Measurements from ENCODE around the gene PHLPP1.
A peak's percentile ranks its signal among the peaks of the same experiment; 100 is the strongest.
"Not testable (repeated sequence)": the region's sequence is repeated elsewhere in the genome, so short reads cannot be mapped to it uniquely, and the experiment has no call there.

Gene PHLPP1

GRCh38 chr18:62715436-62715758, at the start of gene PHLPP1:
Gene PHLPP1 (plus strand): TSS chr18:62715541. CDS start chr18:62715684, 143 bp downstream.
- DNase-seq, result no peak

DNA sequence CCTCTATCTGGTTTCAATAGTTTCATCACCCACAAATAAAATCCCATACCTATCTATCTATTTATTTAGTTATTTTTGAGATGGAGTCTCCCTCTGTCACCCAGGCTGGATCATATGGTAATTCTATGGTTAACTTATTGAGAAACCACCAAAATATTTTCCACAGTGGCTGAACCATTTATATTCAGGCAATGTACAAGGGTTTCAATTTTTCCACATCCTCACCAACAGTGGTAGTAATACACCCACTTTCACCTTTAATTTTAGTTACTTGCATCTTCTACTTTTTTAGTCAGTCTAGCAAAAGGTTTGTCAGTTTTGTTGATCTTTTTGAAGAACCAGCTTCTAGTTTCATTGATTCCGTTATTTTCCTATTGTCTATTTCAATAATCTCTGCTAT, 46.1 kb upstream of the PHLPP1 start:
- no peak for DNase-seq

DNA sequence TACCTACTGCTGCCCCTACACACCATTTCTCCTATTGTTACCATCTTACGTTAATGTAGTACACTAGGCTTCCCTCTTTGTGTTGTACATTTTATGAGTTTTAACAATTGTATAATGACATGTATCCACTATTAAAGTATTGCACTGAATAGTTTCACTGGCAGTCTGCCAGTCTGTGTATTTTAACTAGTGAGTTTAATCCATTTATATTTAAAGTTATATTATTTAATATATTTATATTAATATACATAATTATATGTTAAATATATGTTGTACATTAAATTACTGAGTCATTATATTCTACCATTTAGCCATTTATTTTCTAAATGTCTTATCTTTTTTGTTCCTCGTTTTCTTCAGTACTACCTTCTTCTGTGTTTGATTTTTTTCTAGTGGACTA, 44.8 kb upstream of the PHLPP1 start:
- DNase-seq, result no peak

- DNase-seq, result no peak
Measured at GRCh38 chr18:62672600-62672999, 42.7 kb upstream of the PHLPP1 start.

GRCh38 chr18:62678847-62679485, 36.4 kb upstream of the PHLPP1 start:
- no peak for DNase-seq

DNA sequence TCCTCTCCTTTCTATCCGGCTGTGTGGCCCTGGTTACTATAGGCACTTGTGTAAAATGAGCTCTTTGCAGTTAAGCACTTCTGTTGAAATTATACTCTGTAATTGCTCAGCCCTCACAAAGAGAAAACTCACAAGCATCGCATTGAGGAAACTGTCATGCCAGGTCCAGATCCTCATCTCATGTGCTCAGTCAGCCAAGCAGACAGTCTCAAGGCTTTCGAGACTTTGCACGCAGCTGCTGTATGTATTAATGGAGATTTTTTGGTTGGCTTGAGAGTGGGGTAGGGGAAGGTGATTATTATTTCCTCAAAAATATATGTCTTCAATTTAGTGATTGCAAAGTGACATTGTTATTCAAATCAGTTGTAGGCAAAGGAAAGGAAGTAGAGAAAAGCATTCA, 33.0 kb upstream of the PHLPP1 start:
- DNase-seq, result no peak

GRCh38 chr18:62683935-62684334, 31.4 kb upstream of the PHLPP1 start:
- no peak for DNase-seq

DNA sequence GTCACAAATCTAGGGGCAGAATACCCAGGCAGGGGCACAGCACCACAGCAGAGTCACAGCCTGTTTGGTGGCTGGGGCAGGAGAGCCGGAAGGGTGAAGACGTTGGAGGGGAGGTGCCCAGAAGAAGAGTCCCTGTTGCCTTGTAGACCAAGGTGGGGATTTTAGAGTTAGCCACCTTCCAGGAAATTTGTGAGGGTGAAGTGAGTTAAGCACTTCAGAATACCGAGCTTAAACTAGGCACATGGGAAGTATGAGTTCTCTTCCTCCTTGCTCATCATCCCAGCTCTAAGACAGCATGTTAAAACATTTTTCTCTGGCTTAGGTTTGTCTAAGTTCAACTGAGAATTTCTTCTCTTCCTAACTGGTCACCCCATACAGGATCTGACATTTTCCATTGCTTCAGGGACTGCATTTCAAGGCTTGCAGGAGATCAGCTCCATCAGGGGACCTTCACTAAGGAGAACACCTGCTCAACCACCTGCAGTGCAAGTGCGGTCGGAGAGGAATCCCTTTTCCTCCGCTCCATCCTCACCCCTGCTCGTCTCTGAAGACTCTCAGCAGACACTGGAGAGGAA, 26.5 kb upstream of the PHLPP1 start:
- DNase-seq, result no peak

- no peak for DNase-seq
Measured at GRCh38 chr18:62690236-62690815, 25.0 kb upstream of the PHLPP1 start.

GRCh38 chr18:62693659-62694058, 21.7 kb upstream of the PHLPP1 start:
- no peak for DNase-seq

GRCh38 chr18:62697636-62698035, 17.7 kb upstream of the PHLPP1 start:
- no peak for DNase-seq

GRCh38 chr18:62702259-62702658, 13.1 kb upstream of the PHLPP1 start:
- no peak for DNase-seq

DNA sequence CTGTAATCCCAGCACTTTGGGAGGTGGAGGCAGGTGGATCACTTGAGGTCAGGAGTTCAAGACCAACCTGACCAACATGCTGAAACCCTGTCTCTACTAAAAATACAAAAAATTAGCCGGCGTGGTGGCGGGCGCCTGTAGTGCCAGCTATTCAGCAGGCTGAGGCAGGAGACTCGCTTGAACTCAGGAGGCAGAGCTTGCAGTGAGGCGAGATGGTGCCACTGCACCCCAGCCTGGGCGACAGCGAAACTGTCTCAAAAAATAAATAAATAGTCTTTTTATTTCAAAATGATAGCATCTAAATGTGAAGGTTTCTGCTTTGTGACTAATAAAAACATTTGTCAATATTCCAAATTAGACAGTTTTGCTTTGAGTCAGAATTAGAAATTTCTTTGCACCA, 8.5 kb upstream of the PHLPP1 start:
- DNase-seq, result not testable (repeated sequence)

GRCh38 chr18:62709908-62710307, 5.4 kb upstream of the PHLPP1 start:
- not testable (repeated sequence) for DNase-seq

GRCh38 chr18:62710417-62710816, 4.9 kb upstream of the PHLPP1 start:
- no peak for DNase-seq

DNA sequence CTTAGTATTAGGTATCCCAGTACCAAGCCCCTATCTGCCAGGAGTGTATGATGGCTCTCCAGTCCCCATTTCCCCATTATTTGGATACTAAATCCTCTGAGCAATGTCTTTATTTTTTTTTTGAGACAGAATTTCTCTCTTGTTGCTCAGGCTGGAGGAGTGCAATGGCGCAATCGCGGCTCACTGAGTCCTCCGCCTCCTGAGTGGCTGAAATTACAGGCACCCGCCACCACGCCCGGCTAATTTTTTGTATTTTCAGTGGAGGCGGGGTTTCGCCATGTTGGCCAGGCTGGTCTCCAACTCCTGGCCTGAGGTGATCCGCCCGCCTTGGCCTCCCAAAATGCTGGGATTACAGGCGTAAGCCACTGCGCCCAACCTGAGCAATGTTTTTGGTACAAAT, 3.6 kb upstream of the PHLPP1 start:
- no peak for DNase-seq

DNA sequence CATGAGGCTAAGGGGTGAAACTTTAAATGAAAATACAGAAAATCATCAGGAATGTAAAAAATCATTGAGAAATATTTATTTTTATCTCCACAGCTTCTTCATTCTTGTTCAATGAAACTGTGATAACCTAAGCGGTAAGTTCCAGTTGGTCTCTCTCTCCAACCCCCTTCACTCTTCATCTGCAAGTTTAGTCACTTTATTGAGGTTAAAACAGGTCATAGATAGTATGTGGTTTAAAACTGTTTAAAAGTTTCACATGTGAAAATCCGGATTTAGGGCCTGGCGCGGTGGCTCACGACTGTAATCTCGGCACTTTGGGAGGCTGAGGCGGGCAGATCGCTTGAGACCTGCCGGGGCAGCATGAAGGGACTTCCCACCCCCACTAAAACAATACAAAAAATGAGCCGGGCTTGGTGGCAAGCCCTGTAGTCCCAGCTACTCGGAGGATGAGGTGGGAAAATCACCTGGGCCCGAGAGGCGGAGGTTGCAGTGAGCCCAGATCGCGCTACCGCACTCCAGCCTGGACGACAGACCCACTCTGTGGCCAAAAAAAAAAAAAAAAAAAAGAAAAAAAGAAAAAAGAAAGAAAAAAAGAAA, 1.6 kb upstream of the PHLPP1 start:
- DNase-seq, result no peak

DNA sequence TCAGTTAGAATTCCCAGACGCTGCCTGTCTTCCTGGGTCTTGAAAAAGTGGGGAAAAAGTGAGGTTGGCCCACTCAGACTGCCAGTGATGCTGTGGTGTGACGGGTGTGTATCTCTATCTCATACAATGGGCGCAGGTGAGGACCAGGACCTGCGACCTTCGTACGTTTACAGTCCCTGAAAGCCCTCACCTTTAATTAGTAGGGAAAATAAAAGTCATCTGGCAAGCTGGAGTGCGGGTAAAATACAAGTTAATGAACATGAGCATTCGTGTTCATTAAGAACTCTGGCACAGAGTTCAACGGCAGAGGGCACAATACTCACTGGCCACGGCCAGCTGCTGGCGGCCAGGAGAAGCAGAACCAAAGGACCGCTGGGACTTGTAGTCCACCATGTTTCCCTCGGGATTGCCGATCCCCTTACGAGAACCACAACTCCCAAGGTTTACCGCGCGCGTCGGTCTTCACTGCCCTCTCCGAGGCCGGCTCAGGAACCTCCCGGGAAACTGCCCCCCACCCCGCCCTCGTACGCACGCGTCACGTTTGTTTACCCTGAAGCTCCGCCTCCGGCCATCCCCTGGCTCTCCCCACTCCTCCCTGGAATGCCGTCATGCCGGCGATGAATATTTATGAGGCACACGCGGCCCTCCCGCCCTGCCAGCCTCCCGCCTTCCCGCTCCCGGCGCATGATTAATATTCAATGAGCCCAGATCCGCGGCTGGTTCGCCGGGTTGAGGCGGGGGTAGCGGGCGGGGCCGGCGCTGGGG, 488 bp upstream of the PHLPP1 start:
- DNase-seq, result peak; percentile 99

GRCh38 chr18:62715759-62716615, 646 bp downstream of the PHLPP1 start:
- DNase-seq, result peak; percentile 45

DNA sequence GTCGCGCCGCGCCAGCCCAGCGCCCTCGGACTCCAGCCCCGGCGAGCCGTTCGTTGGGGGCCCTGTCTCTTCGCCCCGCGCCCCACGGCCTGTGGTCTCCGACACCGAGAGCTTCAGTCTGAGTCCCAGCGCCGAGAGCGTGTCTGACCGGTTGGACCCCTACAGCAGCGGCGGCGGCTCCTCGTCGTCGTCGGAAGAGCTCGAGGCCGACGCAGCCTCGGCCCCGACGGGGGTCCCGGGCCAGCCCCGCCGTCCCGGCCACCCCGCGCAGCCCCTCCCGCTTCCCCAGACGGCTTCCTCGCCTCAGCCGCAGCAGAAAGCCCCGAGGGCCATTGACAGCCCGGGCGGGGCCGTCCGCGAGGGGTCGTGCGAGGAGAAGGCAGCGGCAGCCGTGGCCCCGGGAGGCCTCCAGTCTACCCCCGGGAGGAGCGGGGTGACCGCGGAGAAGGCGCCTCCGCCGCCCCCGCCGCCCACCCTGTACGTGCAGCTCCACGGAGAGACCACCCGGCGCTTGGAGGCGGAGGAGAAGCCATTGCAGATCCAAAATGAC, 1.4 kb downstream of the PHLPP1 start:
- no peak for DNase-seq

DNA sequence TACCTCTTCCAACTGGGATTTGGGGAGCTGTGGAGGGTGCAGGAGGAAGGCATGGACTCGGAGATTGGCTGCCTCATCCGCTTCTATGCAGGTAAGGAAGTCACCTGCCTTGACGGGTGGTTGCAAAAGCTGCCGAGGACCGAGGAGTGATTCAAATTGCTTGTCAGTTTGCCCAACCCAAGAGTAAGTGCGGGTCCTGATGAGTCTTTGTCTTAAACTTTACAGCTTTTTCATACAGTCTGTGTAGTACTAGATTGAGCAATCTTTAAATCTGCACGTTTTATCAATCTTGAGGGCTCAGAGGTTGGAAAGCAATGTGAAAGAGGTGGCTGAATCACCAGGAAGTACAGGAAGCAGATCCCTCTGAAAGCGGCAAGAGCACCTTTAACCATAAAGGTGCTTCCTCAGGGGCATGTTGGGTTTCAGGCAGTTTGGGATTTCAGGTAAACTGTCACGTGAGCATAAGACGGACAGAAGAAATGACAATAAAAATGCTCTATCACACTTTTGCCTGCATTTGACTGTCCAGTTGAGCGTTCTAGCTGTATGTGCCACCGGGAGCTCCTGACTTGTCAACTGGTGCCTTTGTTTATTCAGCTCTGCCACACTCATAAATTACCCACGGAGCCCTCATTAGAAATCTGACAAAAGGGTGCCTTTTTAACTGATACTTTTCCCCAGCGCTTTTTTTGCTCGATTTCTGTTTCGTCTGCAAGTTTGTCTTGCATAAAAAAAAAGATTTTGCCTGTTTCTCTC, 2.0 kb downstream of the PHLPP1 start:
- peak; percentile 87 for DNase-seq
